Heart right ventricle (tissue), 16 donors: ENCODE data around the gene TTLL11. TPM values are rescaled to one million over a fixed set of nuclear protein-coding genes. Genes with fewer than 3 reads are reported as not detected.

ENCODE experiments used
- ATAC-seq, 8 donors: fragments of 200-7000 bp; cut with Tn5 transposase; one replicate each; pipeline ENCODE4 v1.9.1; 2020; ENCODE audit warnings: mild to moderate bottlenecking in 8 of 8, moderate library complexity in 8 of 8, moderate number of reproducible peaks in 1 of 8
- DNase-seq, 2 donors: peaks; one replicate each; pipeline ENCODE4 v3.0.0-alpha.2; 2020
- H3K27ac ChIP-seq, 10 donors: fragments of 200-600 bp; sonication (generic) in 2 of 10; one replicate each; pipeline versions ENCODE4 v1.5.0 to v1.8.0; 2020 to 2022; ENCODE audit warnings: mild to moderate bottlenecking in 3 of 10
- H3K27me3 ChIP-seq, 7 donors: fragments of 200-600 bp; one replicate each; pipeline ENCODE4 v1.8.0; 2021 to 2022; ENCODE audit warnings: mild to moderate bottlenecking in 2 of 7
- H3K36me3 ChIP-seq, 9 donors: fragments of 200-600 bp; sonication (generic) in 1 of 9; one replicate each; pipeline versions ENCODE4 v1.5.0 to v1.8.0; 2020 to 2022; ENCODE audit warnings: mild to moderate bottlenecking in 2 of 9
- H3K4me1 ChIP-seq, 9 donors: fragments of 200-600 bp; sonication (generic) in 1 of 9; one replicate each; pipeline versions ENCODE4 v1.5.0 to v1.8.0; 2020 to 2022; ENCODE audit warnings: mild to moderate bottlenecking in 4 of 9
- H3K4me3 ChIP-seq, 10 donors: fragments of 200-600 bp; sonication (generic) in 2 of 10; one replicate each; pipeline versions ENCODE4 v1.5.0 to v1.8.0; 2020 to 2022; ENCODE audit warnings: mild to moderate bottlenecking in 7 of 10, moderate library complexity in 2 of 10
- H3K9me3 ChIP-seq, 11 donors: fragments of 200-600 bp in 10 of 11; sonication (generic) in 2 of 11; one replicate each; pipeline versions ENCODE4 v1.5.0 to v1.8.0; 2013 to 2022; ENCODE audit warnings: mild to moderate bottlenecking in 2 of 11, control low read depth in 1 of 11, moderate library complexity in 1 of 11
- WGBS, 2 donors: extraction: QIAGEN DNeasy Blood & Tissue Kit; methylation state at CpG; one replicate each; pipeline ENCODE4 v1.1.7; 2013; ENCODE audit warnings: inconsistent platforms in 1 of 2; 5-methylcytosine and 5-hydroxymethylcytosine counted together
- intact Hi-C, 10 donors: fragments of 100-400 bp; cut with DNase I; formaldehyde crosslinking; loops; one replicate each; pipeline versions ENCODE4 v1.11.1 to v1.14.2; 2022
- polyA plus RNA-seq, 2 donors: library from polyadenylated mRNA; stranded (reverse); fragments of 200-250 nt; gene quantifications; one replicate each; pipeline ENCODE4 v1.2.3, GENCODE V29; 2013
- total RNA-seq, 10 donors: library from RNA; stranded (reverse); fragmentation: NEBNext Ultra II Directional in 3 of 10; extraction: Animal tissue kit (Norgen Biotek cat#: 25700) in 3 of 10; gene quantifications; one replicate each; pipeline versions ENCODE4 v1.2.1 to v1.2.4, GENCODE V29; 2021 to 2023
- TF ChIP-seq, protein P1 (sequence below), 9 donors: fragments of 200-600 bp; sonication (generic) in 2 of 9; IDR thresholded peaks; one replicate each; pipeline versions ENCODE4 v1.5.0 to v1.8.0; 2021 to 2022; ENCODE audit warnings: antibody characterized with exemption in 9 of 9, mild to moderate bottlenecking in 5 of 9, moderate library complexity in 1 of 9
- donor health status: Arrhythmogenic right ventricular cardiomyopathy.
- donor health status: ischemic (EF 13 %, LVEDD 7.1; RV severe dilation, severe dysfunction).
- donor health status: healthy with polysubstance abuse.
- donor health status: DM: no; HTN: yes; CAD: no.
- donor health status: DM: no; HTN: no; CAD: no.
- donor health status: ischemic (EF 25% LVEDD 6.9; RV normal size, moderate dysfunction).
- donor health status: ischemic (EF 25% LVEDD 5.7; RV mildly dilated, moderate dysfunction).
- donor health status: healthy.
- donor health status: DM: yes; HTN: yes; CAD: no.
- donor health status: Ischemic cardiomyopathy.
- donor health status: ischemic (EF 35%, LVEDD 5.7; RV mildly dilated, moderate dysfunction).
- donor health status: nonischemic (EF 11% LVEDD 7.7; RV severe dilation, severe dysfunction).
- donor health status: DM: yes; HTN: yes; CAD: no.
- donor health status: PGD.
- donor health status: ischemic (EF 29% LVEDD 5.4; RV normal size, mild dysfunction).
- donor health status: nonischemic (EF 23%, LVEDD 6.1; RV moderate dilation, normal function).

TTLL11 gene
- total and polyA plus RNA-seq, 12 donors: 2.6 to 8.7 (median 5.8) TPM

GRCh38 chr9:121927081-121927480 lies 166.0 kb downstream of the TTLL11 start:
- H3K4me3 ChIP-seq: no peak overlapping the region
- no peaks in the 10 kb centered on the region for H3K27me3 ChIP-seq
- WGBS, 2 donors: 89 to 93% methylated on average over 5 of the region's 5 CpGs
- peaks cover 0 to 17% (median 0%) of the 10 kb centered on the region in 9 donors for H3K4me1 ChIP-seq
- DNase-seq (no peak), ATAC-seq (no peak)
- no peak overlapping the region for H3K27ac ChIP-seq
- H3K36me3 ChIP-seq: no peaks in the 10 kb centered on the region
- no peaks in the 10 kb centered on the region for H3K9me3 ChIP-seq
- intact Hi-C loops: loop anchor here in 2 of 10 donors (10.0 kb wide), 2 partner anchors 48 to 232 kb away; no protein-coding TSS in a partner anchor
- TF ChIP-seq, protein P1, sequence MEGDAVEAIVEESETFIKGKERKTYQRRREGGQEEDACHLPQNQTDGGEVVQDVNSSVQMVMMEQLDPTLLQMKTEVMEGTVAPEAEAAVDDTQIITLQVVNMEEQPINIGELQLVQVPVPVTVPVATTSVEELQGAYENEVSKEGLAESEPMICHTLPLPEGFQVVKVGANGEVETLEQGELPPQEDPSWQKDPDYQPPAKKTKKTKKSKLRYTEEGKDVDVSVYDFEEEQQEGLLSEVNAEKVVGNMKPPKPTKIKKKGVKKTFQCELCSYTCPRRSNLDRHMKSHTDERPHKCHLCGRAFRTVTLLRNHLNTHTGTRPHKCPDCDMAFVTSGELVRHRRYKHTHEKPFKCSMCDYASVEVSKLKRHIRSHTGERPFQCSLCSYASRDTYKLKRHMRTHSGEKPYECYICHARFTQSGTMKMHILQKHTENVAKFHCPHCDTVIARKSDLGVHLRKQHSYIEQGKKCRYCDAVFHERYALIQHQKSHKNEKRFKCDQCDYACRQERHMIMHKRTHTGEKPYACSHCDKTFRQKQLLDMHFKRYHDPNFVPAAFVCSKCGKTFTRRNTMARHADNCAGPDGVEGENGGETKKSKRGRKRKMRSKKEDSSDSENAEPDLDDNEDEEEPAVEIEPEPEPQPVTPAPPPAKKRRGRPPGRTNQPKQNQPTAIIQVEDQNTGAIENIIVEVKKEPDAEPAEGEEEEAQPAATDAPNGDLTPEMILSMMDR (IDR thresholded peaks at IDR 0.05): no peak

- Histone ChIP-seq H3K27me3 (no peaks in the 10 kb centered on the region), H3K9me3 (no peaks in the 10 kb centered on the region), H3K27ac (no peak overlapping the region), H3K36me3 (no peaks in the 10 kb centered on the region), H3K4me3 (no peak overlapping the region), H3K4me1 (peaks cover 0 to 17% (median 0%) of the 10 kb centered on the region in 9 donors)
- ATAC-seq: peak in 2 of 8 donors; percentile 22 to 53
- 44 to 63% methylated on average over 10 of the region's 10 CpGs for WGBS, 2 donors
- intact Hi-C loops: loop anchor here in 2 of 10 donors (10.0 kb wide), 2 partner anchors 48 to 232 kb away; no protein-coding TSS in a partner anchor
- no peak for DNase-seq
- TF ChIP-seq, protein P1 (IDR thresholded peaks at IDR 0.05): no peak
These were observed 166.7 kb downstream of the TTLL11 start for GRCh38 chr9:121926351-121926801.

DNA sequence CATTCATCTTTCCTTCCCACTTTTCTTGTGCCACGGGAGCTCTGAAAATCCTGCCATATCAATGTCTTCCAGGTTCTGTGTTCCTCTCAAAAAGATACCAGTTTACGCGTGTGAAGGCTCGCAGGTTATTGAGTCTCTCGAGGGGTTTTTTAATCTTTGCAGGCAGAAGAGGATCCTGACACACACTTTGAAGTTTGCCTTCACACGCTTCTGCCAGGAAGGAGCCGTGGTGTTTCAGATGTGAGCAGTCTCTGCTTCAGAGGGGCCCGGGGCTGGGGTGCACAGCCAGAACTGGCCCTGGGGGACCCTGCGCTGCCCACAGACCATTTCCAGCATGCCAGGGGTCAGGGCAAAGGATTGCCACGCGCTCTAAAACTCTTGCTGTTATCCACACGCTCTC lies 167.2 kb downstream of the TTLL11 start:
- 86 to 88% methylated on average over 12 of the region's 12 CpGs for whole genome bisulfite sequencing, 2 donors
- intact Hi-C loops: loop anchor here in 2 of 10 donors (10.0 kb wide), 2 partner anchors 49 to 231 kb away; no protein-coding TSS in a partner anchor
- Histone ChIP-seq H3K36me3 (no peaks in the 10 kb centered on the region), H3K27me3 (no peaks in the 10 kb centered on the region), H3K4me1 (peaks cover 0 to 17% (median 0%) of the 10 kb centered on the region in 9 donors), H3K4me3 (no peak overlapping the region), H3K9me3 (no peaks in the 10 kb centered on the region), H3K27ac (no peak overlapping the region)
- ATAC-seq: no peak
- DNase-seq: no peak
- TF ChIP-seq, protein P1 (IDR thresholded peaks at IDR 0.05): no peak

- intact Hi-C loops: loop anchor here in 2 of 10 donors (10.0 kb wide), 2 partner anchors 50 to 230 kb away; no protein-coding TSS in a partner anchor
- DNase-seq: peak in 1 of 2 donors; percentile 34
These were observed 168.4 kb downstream of the TTLL11 start for GRCh38 chr9:121924700-121925099.

More at GRCh38 chr9:121924700-121925099, 168.4 kb downstream of the TTLL11 start:
- no peaks in the 10 kb centered on the region for H3K36me3 ChIP-seq
- no peak overlapping the region for H3K27ac ChIP-seq
- no peaks in the 10 kb centered on the region for H3K27me3 ChIP-seq
- H3K4me3 ChIP-seq: no peak overlapping the region
- peaks cover 0 to 17% (median 0%) of the 10 kb centered on the region in 9 donors for H3K4me1 ChIP-seq
- WGBS, 2 donors: 54 to 55% methylated on average over 4 of the region's 4 CpGs
- no peaks in the 10 kb centered on the region for H3K9me3 ChIP-seq
- TF ChIP-seq, protein P1 (IDR thresholded peaks at IDR 0.05): no peak
- no peak for ATAC-seq
